Endothelial cell of umbilical vein (primary cell): ENCODE measurements around the gene PPP2R3B. TPM values are rescaled to one million over a fixed set of nuclear protein-coding genes. Genes with fewer than 3 reads are reported as not detected.
"Not testable (repeated sequence)": the region's sequence is repeated elsewhere in the genome, so short reads cannot be mapped to it uniquely, and the experiment has no call there.

ENCODE experiments used
- BruUV-seq: library from RNA; stranded (reverse); fragments of 400-500 nt; replicated peaks from 2 replicates; lab custom pipeline; 2021; lab: Mats Ljungman, UMichigan
- CTCF ChIA-PET: fragments of 300-600, 350-600 bp; sonication (Branson Sonifier 250); formaldehyde crosslinking; loops from one replicate; lab custom pipeline; 2021; ENCODE audit warnings: antibody characterized with exemption, inconsistent platforms; lab: Charles Lee
- POLR2A ChIA-PET: fragments of 300-600, 350-600 bp; sonication (Branson Sonifier 250); formaldehyde crosslinking; loops from one replicate; lab custom pipeline; 2021; ENCODE audit warnings: antibody characterized with exemption, inconsistent platforms; lab: Charles Lee
- DNase-seq: peaks from one replicate; pipeline ENCODE4 v3.0.0-alpha.2; 2011; ENCODE audit warnings: low read depth, low spot score
- FAIRE-seq: peaks from 2 replicates; lab custom pipeline; 2011; peaks lifted over from hg19 to GRCh38; lab: Jason Lieb, UNC
- H2AFZ ChIP-seq: 2 replicates; pipeline ENCODE4 v1.6.0; 2012; ENCODE audit warnings: low read depth, low read length, control low read depth, inconsistent platforms
- H3K27ac ChIP-seq: 2 replicates; pipeline ENCODE4 v1.5.1; 2011; ENCODE audit warnings: low read depth, mild to moderate bottlenecking, control low read depth, low read length, moderate library complexity; ENCODE audit not compliant: insufficient read depth
- H3K27me3 ChIP-seq, 2 experiments: 2 replicates each; pipeline versions ENCODE4 v1.6.0 to v1.6.1; 2011; ENCODE audit warnings: low read length in 2 of 2, mixed read lengths in 1 of 2; ENCODE audit not compliant: control insufficient read depth in 2 of 2, insufficient read depth in 2 of 2
- H3K36me3 ChIP-seq, 2 experiments: 2 replicates in 1 of 2; 3 replicates in 1 of 2; pipeline ENCODE4 v1.5.1; 2011; ENCODE audit warnings: low read length in 2 of 2, mild to moderate bottlenecking in 1 of 2, moderate library complexity in 1 of 2; ENCODE audit not compliant: control insufficient read depth in 2 of 2, insufficient read depth in 2 of 2; ENCODE audit errors: extremely low read depth in 1 of 2
- H3K4me1 ChIP-seq: 3 replicates; pipeline ENCODE4 v1.5.1; 2011; ENCODE audit warnings: mild to moderate bottlenecking, low read length; ENCODE audit not compliant: control insufficient read depth, insufficient read depth; ENCODE audit errors: extremely low read depth
- H3K4me2 ChIP-seq: 2 replicates; pipeline ENCODE4 v1.6.1; 2011; ENCODE audit warnings: low read length, control low read depth, mixed read lengths; ENCODE audit not compliant: insufficient read depth
- H3K4me3 ChIP-seq, 3 experiments: fragments of 200-600 bp in 1 of 3; sonication (generic), shearing (Covaris generic) in 1 of 3; replicated peaks in 1 of 3; 2 replicates each; pipeline ENCODE4 v1.5.1; 2011 to 2016; ENCODE audit warnings: control low read depth in 3 of 3, low read length in 3 of 3, mild to moderate bottlenecking in 2 of 3, inconsistent platforms in 1 of 3, low read depth in 1 of 3, moderate library complexity in 1 of 3; ENCODE audit not compliant: insufficient read depth in 1 of 3
- H3K79me2 ChIP-seq: 2 replicates; pipeline ENCODE4 v1.6.0; 2012; ENCODE audit warnings: low read length, inconsistent platforms; ENCODE audit not compliant: control insufficient read depth, insufficient read depth
- H3K9ac ChIP-seq: replicated peaks from 2 replicates; pipeline ENCODE3; 2011; ENCODE audit warnings: low read length, control low read depth; ENCODE audit not compliant: insufficient read depth; ENCODE audit errors: extremely low read depth
- H3K9me1 ChIP-seq: replicated peaks from 3 replicates; pipeline ENCODE4 v1.6.0; 2011; ENCODE audit warnings: mild to moderate bottlenecking, low read length; ENCODE audit not compliant: control insufficient read depth, insufficient read depth; ENCODE audit errors: extremely low read depth
- H3K9me3 ChIP-seq: replicated peaks from 2 replicates; pipeline ENCODE4 v1.5.1; 2012; ENCODE audit warnings: low read length, inconsistent platforms; ENCODE audit not compliant: control insufficient read depth, insufficient read depth
- H4K20me1 ChIP-seq: replicated peaks from 2 replicates; pipeline ENCODE3; 2011; ENCODE audit warnings: mild to moderate bottlenecking, low read length; ENCODE audit not compliant: control insufficient read depth, insufficient read depth; ENCODE audit errors: extremely low read depth
- GATA2 ChIP-seq: IDR thresholded peaks from 2 replicates; pipeline ENCODE4 v1.7.0; 2011; ENCODE audit warnings: low read depth, mild to moderate bottlenecking, moderate library complexity, mixed read lengths, low read length; ENCODE audit not compliant: insufficient read length, insufficient read depth
- JUN ChIP-seq: IDR thresholded peaks from 2 replicates; pipeline ENCODE4 v1.6.1; 2011; ENCODE audit warnings: borderline replicate concordance, low read depth; ENCODE audit not compliant: insufficient read length, insufficient read depth
- POLR2AphosphoS5 ChIP-seq: IDR thresholded peaks from 2 replicates; pipeline ENCODE4 v1.6.1; 2012; ENCODE audit warnings: low read depth, mild to moderate bottlenecking, control low read depth, low read length, moderate library complexity; ENCODE audit not compliant: insufficient read depth
- dilution Hi-C: fragments of 300-500 bp; cut with MboI; formaldehyde crosslinking; loops from one replicate; pipeline ENCODE4 v1.15.0; 2019; ENCODE audit warnings: low sequenced_read_pairs; ENCODE audit not compliant: extremely low pct_ligation_motif_present
- intact Hi-C: fragments of 100-400 bp; cut with micrococcal nuclease; formaldehyde crosslinking; loops from one replicate; pipeline ENCODE4 v1.10.0; 2022
- polyA plus RNA-seq, 4 experiments: library from polyadenylated mRNA; depleted of rRNA in 3 of 4; stranded (reverse) in 3 of 4; unstranded in 1 of 4; fragments of >200 nt; gene quantifications; 2 replicates each; pipeline versions ENCODE4 v1.2.1 to v1.2.3, GENCODE V29; 2011 to 2012; ENCODE audit warnings: missing spikeins in 1 of 4
- total RNA-seq: library from RNA; stranded (reverse); gene quantifications from 2 replicates; pipeline ENCODE4 v1.2.3, GENCODE V29; 2021
- TF ChIP-seq, protein P1 (sequence below), 2 donors: IDR thresholded peaks; 1 replicate in 1 of 2; 2 replicates in 1 of 2; pipeline ENCODE4 v1.5.1; 2011; ENCODE audit warnings: low read length in 2 of 2, mild to moderate bottlenecking in 2 of 2, moderate library complexity in 2 of 2, control low read depth in 1 of 2, inconsistent platforms in 1 of 2, low read depth in 1 of 2; ENCODE audit not compliant: insufficient read depth in 1 of 2; ENCODE audit errors: extremely low read depth in 1 of 2
- TF ChIP-seq, protein P2 (sequence below): IDR thresholded peaks from 2 replicates; pipeline ENCODE4 v1.6.1; 2011; ENCODE audit not compliant: insufficient read depth, insufficient read length

The PPP2R3B gene
- total and polyA plus RNA-seq, 2 donors (not counting 3 experiments of a cell fraction or from before 2014, with no cell fraction given) = 19.1 to 33.6 TPM

- no peak for TF ChIP-seq POLR2AphosphoS5
- TF ChIP-seq, protein P1, sequence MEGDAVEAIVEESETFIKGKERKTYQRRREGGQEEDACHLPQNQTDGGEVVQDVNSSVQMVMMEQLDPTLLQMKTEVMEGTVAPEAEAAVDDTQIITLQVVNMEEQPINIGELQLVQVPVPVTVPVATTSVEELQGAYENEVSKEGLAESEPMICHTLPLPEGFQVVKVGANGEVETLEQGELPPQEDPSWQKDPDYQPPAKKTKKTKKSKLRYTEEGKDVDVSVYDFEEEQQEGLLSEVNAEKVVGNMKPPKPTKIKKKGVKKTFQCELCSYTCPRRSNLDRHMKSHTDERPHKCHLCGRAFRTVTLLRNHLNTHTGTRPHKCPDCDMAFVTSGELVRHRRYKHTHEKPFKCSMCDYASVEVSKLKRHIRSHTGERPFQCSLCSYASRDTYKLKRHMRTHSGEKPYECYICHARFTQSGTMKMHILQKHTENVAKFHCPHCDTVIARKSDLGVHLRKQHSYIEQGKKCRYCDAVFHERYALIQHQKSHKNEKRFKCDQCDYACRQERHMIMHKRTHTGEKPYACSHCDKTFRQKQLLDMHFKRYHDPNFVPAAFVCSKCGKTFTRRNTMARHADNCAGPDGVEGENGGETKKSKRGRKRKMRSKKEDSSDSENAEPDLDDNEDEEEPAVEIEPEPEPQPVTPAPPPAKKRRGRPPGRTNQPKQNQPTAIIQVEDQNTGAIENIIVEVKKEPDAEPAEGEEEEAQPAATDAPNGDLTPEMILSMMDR (IDR thresholded peaks at IDR 0.05; ENCODE audit: extremely low read depth in 1 of 2, insufficient read depth in 1 of 2, low read depth in 1 of 2, low read length in 2 of 2) = no peak
- TF ChIP-seq, protein P2, sequence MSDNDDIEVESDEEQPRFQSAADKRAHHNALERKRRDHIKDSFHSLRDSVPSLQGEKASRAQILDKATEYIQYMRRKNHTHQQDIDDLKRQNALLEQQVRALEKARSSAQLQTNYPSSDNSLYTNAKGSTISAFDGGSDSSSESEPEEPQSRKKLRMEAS = no peak
- TF ChIP-seq JUN = no peak
- no peak for TF ChIP-seq GATA2
- Histone ChIP-seq H3K4me2 (no peak overlapping the region), H3K4me1 (no peaks in the 10 kb centered on the region), H3K79me2 (no peaks in the 10 kb centered on the region), H2AFZ (no peak overlapping the region), H3K9me3 (no peaks in the 10 kb centered on the region), H3K36me3 (no peaks in the 10 kb centered on the region), H3K27me3 (no peaks in the 10 kb centered on the region), H3K4me3 (no peak overlapping the region), H3K27ac (no peak overlapping the region), H3K9ac (no peak overlapping the region), H3K9me1 (no peaks in the 10 kb centered on the region), H4K20me1 (no peaks in the 10 kb centered on the region)
- intact Hi-C loops = no loop called here
- no TSS peak for BruUV-seq
- dilution Hi-C loops = no loop called here
- CTCF ChIA-PET = no interaction called here
- POLR2A ChIA-PET = no interaction called here
- DNase-seq (no peak), FAIRE-seq (no peak)
These were observed 32.4 kb upstream of the PPP2R3B start for GRCh38 chrX:418927-419729.

- CTCF ChIA-PET, BruUV-seq, H3K27me3 ChIP-seq, H3K4me3 ChIP-seq, DNase-seq, FAIRE-seq, intact Hi-C loops, H2AFZ ChIP-seq, dilution Hi-C loops, H3K9ac ChIP-seq, H3K4me2 ChIP-seq, H3K79me2 ChIP-seq, H4K20me1 ChIP-seq, H3K4me1 ChIP-seq, H3K27ac ChIP-seq, POLR2A ChIA-PET, H3K36me3 ChIP-seq, H3K9me1 ChIP-seq, H3K9me3 ChIP-seq: not testable (repeated sequence)
These were observed 28.8 kb upstream of the PPP2R3B start for GRCh38 chrX:415498-415897.
